HepG2 (cell line): ENCODE results near the gene TOMM22. TPM values are rescaled to one million over a fixed set of nuclear protein-coding genes. Genes with fewer than 3 reads are reported as not detected.

ENCODE experiments used
- ATAC-seq: fragments of 200-7000 bp; cut with Tn5 transposase; 3 replicates; pipeline ENCODE4 v1.9.1; 2020; ENCODE audit warnings: mild to moderate bottlenecking, moderate library complexity
- BruUV-seq: library from RNA; stranded (reverse); fragments of 400-500 nt; replicated peaks from 2 replicates; lab custom pipeline; 2021; lab: Mats Ljungman, UMichigan
- CTCF ChIA-PET: fragments of 300-600 bp; formaldehyde crosslinking; extraction: SDS; loops from one replicate; lab custom pipeline; 2021; ENCODE audit warnings: low total read pairs, inconsistent platforms, low intra/inter-chr PET ratio; lab: Yijun Ruan, JAX
- POLR2A ChIA-PET: fragments of 350-600 bp; sonication (Branson Sonifier 250); formaldehyde crosslinking; loops from one replicate; lab custom pipeline; 2020; ENCODE audit warnings: antibody characterized with exemption, inconsistent platforms; lab: Yijun Ruan, JAX
- DNase-seq: peaks from one replicate; pipeline ENCODE4 v3.0.0-alpha.2; 2015; ENCODE audit warnings: low spot score
- FAIRE-seq: peaks from 3 replicates; lab custom pipeline; 2011; peaks lifted over from hg19 to GRCh38; lab: Jason Lieb, UNC
- H2AFZ ChIP-seq: one replicate; pipeline ENCODE4 v1.6.1; 2011; ENCODE audit warnings: low read length, inconsistent platforms
- H3K27ac ChIP-seq: fragments of 300-600 bp; 3 replicates; pipeline ENCODE4 v1.8.0; 2011; ENCODE audit warnings: mixed run types, mild to moderate bottlenecking, mixed read lengths, low read length, inconsistent platforms; ENCODE audit not compliant: insufficient read depth; ENCODE audit errors: extremely low read length
- H3K27me3 ChIP-seq, 2 experiments: fragments of 200-600 bp in 1 of 2; 2 replicates in 1 of 2; 3 replicates in 1 of 2; pipeline versions ENCODE4 v1.6.0 to v1.8.0; 2011; ENCODE audit warnings: low read length in 2 of 2, mild to moderate bottlenecking in 2 of 2, moderate library complexity in 2 of 2, inconsistent platforms in 1 of 2; ENCODE audit not compliant: insufficient read depth in 2 of 2, control insufficient read depth in 1 of 2
- H3K36me3 ChIP-seq, 2 experiments: fragments of 200-600 bp in 1 of 2; replicated peaks in 1 of 2; 2 replicates in 1 of 2; 3 replicates in 1 of 2; pipeline versions ENCODE4 v1.5.1 to v1.8.0; 2011; ENCODE audit warnings: low read length in 2 of 2, inconsistent platforms in 1 of 2; ENCODE audit not compliant: insufficient read depth in 2 of 2, control insufficient read depth in 1 of 2
- H3K4me1 ChIP-seq: 2 replicates; pipeline ENCODE4 v1.5.1; 2012; ENCODE audit warnings: low read length, inconsistent platforms; ENCODE audit not compliant: insufficient read depth
- H3K4me2 ChIP-seq: 2 replicates; pipeline ENCODE4 v1.6.0; 2011; ENCODE audit warnings: low read depth, low read length, inconsistent platforms
- H3K4me3 ChIP-seq, 3 experiments: fragments of 200-600 bp in 1 of 3; sonication (generic), shearing (Covaris generic) in 1 of 3; replicated peaks in 1 of 3; 2 replicates each; pipeline ENCODE4 v1.5.1; 2011 to 2016; ENCODE audit warnings: low read length in 3 of 3, inconsistent platforms in 2 of 3, low read depth in 2 of 3, mild to moderate bottlenecking in 2 of 3, control low read depth in 1 of 3, mixed read lengths in 1 of 3; ENCODE audit not compliant: insufficient read depth in 1 of 3
- H3K79me2 ChIP-seq: one replicate; pipeline ENCODE4 v1.6.1; 2011; ENCODE audit warnings: low read length, inconsistent platforms; ENCODE audit not compliant: insufficient read depth
- H3K9ac ChIP-seq: 2 replicates; pipeline ENCODE4 v1.6.0; 2011; ENCODE audit warnings: mild to moderate bottlenecking, low read depth, low read length, inconsistent platforms; ENCODE audit not compliant: insufficient read depth
- H3K9me3 ChIP-seq: 2 replicates; pipeline ENCODE4 v1.5.1; 2012; ENCODE audit warnings: mild to moderate bottlenecking, low read length
- H4K20me1 ChIP-seq: 2 replicates; pipeline ENCODE4 v1.6.0; 2011; ENCODE audit warnings: inconsistent platforms, mild to moderate bottlenecking, low read length, moderate library complexity; ENCODE audit not compliant: insufficient read depth
- ARHGAP35 ChIP-seq: sonication (generic); formaldehyde crosslinking; IDR thresholded peaks from 2 replicates; pipeline ENCODE4 v1.9.0; 2022; ENCODE audit warnings: mild to moderate bottlenecking, inconsistent platforms, moderate library complexity, missing genetic modification reagents, borderline replicate concordance
- BRCA1 ChIP-seq: sonication (generic); formaldehyde crosslinking; IDR thresholded peaks from 2 replicates; pipeline ENCODE4 v1.4.0; 2020; ENCODE audit warnings: missing genetic modification reagents
- XBP1 ChIP-seq: sonication (generic); formaldehyde crosslinking; IDR thresholded peaks from 2 replicates; pipeline ENCODE4 v1.5.0; 2020; ENCODE audit warnings: missing genetic modification reagents
- YEATS2 ChIP-seq: sonication (generic); formaldehyde crosslinking; IDR thresholded peaks from 2 replicates; pipeline ENCODE4 v1.4.0; 2020; ENCODE audit warnings: missing genetic modification reagents, borderline replicate concordance
- ZFP90 ChIP-seq: sonication (generic); formaldehyde crosslinking; IDR thresholded peaks from 2 replicates; pipeline ENCODE4 v1.8.0; 2022; ENCODE audit warnings: missing genetic modification reagents, mild to moderate bottlenecking, inconsistent platforms, borderline replicate concordance
- ZKSCAN1 ChIP-seq: fragments of 150-350 bp; IDR thresholded peaks from 2 replicates; pipeline ENCODE4 v1.6.1; 2014; ENCODE audit warnings: low read length
- ZNF619 ChIP-seq: sonication (generic); formaldehyde crosslinking; IDR thresholded peaks from 2 replicates; pipeline ENCODE4 v1.4.0; 2020; ENCODE audit warnings: mild to moderate bottlenecking, missing genetic modification reagents
- ZNF879 ChIP-seq: sonication (generic); formaldehyde crosslinking; IDR thresholded peaks from 2 replicates; pipeline ENCODE4 v1.8.1; 2023; ENCODE audit warnings: missing genetic modification reagents
- WGBS: methylation state at CpG from one replicate; pipeline ENCODE4 v1.1.6; 2017; ENCODE audit warnings: low lambda C conversion rate; 5-methylcytosine and 5-hydroxymethylcytosine counted together
- in situ Hi-C: cut with HindIII; loops from 2 replicates; pipeline ENCODE4 v1.10.0; 2017; ENCODE audit warnings: low pct_unique_long_range_greater_than_20kb; ENCODE audit not compliant: extremely low pct_ligation_motif_present
- intact Hi-C: fragments of 100-400 bp; cut with micrococcal nuclease; formaldehyde crosslinking; loops from one replicate; pipeline ENCODE4 v1.10.0; 2022; ENCODE audit not compliant: unreplicated experiment
- polyA plus RNA-seq, 8 experiments: library from polyadenylated mRNA; depleted of rRNA in 3 of 8; stranded (reverse) in 7 of 8; unstranded in 1 of 8; fragments of >200 nt; fragmentation: Illumina TruSeq in 4 of 8; extraction: Trizol in 4 of 8; gene quantifications; 2 replicates each; pipeline versions ENCODE4 v1.2.1 to v1.2.3, GENCODE V29; 2011 to 2016; ENCODE audit warnings: low read depth in 4 of 8, missing spikeins in 1 of 8, mixed read lengths in 1 of 8; ENCODE audit not compliant: insufficient read depth in 1 of 8
- total RNA-seq, 5 experiments: library from RNA; depleted of rRNA; stranded (reverse); fragments of >200 nt; fragmentation: Illumina TruSeq; extraction: Trizol; gene quantifications; 2 replicates each; pipeline ENCODE4 v1.2.3, GENCODE V29; 2016; ENCODE audit warnings: low read depth in 1 of 5
- TF ChIP-seq, protein P1 (sequence below): sonication (generic); formaldehyde crosslinking; IDR thresholded peaks from 2 replicates; pipeline ENCODE4 v1.4.0; 2020; ENCODE audit warnings: missing genetic modification reagents
- TF ChIP-seq, protein P2 (sequence below): IDR thresholded peaks from 2 replicates; pipeline ENCODE4 v1.6.1; 2012; ENCODE audit warnings: inconsistent platforms
- TF ChIP-seq, protein P3 (sequence below): sonication (generic); formaldehyde crosslinking; IDR thresholded peaks from 2 replicates; pipeline ENCODE4 v1.5.1; 2020; ENCODE audit warnings: missing genetic modification reagents, mild to moderate bottlenecking, borderline replicate concordance
- TF ChIP-seq, protein P4 (sequence below), 2 experiments: sonication (generic) in 1 of 2; formaldehyde crosslinking in 1 of 2; IDR thresholded peaks; 2 replicates each; pipeline versions ENCODE4 v1.4.0 to v1.6.1; 2018 to 2020; ENCODE audit warnings: missing genetic modification reagents in 2 of 2, borderline replicate concordance in 1 of 2, low read depth in 1 of 2, mild to moderate bottlenecking in 1 of 2, missing biosample characterization in 1 of 2

Gene TOMM22
- total and polyA plus RNA-seq, 2 of the 13 experiments (the other 11 are each of a cell fraction or from before 2014, with no cell fraction given): 46.9 to 118 TPM

DNA sequence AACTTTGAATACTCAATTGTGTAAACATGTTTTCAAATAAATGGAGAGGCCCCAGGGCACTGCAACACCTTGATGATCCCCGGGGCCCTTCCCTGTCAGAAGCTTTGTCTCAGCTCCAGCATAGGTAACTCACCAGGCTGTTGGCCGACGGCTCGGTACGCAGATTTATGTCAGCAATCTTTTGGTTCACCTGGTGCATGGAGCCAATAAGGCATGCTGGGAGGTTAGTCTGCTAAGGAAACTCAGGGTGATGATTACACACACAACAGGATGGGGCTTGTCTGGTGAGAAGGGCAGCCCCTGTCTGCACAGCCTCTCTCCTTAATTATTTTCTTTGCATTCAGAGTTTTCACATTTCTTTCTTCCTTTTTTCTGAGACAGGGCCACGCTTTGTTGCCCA lies 36.3 kb upstream of the TOMM22 start:
- no peak for DNase-seq
- Histone ChIP-seq H4K20me1 (no peaks in the 10 kb centered on the region), H3K9ac (no peak overlapping the region), H2AFZ (no peak overlapping the region), H3K27ac (no peak overlapping the region), H3K4me1 (no peaks in the 10 kb centered on the region)
- ChIA-PET POLR2A (no interaction called here), CTCF (no interaction called here)
- no peak for ATAC-seq
- in situ Hi-C loops: no loop called here
- no peak for TF ChIP-seq ZFP90 (CRISPR knock-in tag)
- TF ChIP-seq ZNF619 (CRISPR knock-in tag): no peak
- TF ChIP-seq, protein P1, sequence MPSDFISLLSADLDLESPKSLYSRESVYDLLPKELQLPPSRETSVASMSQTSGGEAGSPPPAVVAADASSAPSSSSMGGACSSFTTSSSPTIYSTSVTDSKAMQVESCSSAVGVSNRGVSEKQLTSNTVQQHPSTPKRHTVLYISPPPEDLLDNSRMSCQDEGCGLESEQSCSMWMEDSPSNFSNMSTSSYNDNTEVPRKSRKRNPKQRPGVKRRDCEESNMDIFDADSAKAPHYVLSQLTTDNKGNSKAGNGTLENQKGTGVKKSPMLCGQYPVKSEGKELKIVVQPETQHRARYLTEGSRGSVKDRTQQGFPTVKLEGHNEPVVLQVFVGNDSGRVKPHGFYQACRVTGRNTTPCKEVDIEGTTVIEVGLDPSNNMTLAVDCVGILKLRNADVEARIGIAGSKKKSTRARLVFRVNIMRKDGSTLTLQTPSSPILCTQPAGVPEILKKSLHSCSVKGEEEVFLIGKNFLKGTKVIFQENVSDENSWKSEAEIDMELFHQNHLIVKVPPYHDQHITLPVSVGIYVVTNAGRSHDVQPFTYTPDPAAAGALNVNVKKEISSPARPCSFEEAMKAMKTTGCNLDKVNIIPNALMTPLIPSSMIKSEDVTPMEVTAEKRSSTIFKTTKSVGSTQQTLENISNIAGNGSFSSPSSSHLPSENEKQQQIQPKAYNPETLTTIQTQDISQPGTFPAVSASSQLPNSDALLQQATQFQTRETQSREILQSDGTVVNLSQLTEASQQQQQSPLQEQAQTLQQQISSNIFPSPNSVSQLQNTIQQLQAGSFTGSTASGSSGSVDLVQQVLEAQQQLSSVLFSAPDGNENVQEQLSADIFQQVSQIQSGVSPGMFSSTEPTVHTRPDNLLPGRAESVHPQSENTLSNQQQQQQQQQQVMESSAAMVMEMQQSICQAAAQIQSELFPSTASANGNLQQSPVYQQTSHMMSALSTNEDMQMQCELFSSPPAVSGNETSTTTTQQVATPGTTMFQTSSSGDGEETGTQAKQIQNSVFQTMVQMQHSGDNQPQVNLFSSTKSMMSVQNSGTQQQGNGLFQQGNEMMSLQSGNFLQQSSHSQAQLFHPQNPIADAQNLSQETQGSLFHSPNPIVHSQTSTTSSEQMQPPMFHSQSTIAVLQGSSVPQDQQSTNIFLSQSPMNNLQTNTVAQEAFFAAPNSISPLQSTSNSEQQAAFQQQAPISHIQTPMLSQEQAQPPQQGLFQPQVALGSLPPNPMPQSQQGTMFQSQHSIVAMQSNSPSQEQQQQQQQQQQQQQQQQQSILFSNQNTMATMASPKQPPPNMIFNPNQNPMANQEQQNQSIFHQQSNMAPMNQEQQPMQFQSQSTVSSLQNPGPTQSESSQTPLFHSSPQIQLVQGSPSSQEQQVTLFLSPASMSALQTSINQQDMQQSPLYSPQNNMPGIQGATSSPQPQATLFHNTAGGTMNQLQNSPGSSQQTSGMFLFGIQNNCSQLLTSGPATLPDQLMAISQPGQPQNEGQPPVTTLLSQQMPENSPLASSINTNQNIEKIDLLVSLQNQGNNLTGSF (CRISPR knock-in tag): no peak
- TF ChIP-seq ZKSCAN1: no peak
- TF ChIP-seq, protein P2, sequence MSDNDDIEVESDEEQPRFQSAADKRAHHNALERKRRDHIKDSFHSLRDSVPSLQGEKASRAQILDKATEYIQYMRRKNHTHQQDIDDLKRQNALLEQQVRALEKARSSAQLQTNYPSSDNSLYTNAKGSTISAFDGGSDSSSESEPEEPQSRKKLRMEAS: no peak
- TF ChIP-seq, protein P3, sequence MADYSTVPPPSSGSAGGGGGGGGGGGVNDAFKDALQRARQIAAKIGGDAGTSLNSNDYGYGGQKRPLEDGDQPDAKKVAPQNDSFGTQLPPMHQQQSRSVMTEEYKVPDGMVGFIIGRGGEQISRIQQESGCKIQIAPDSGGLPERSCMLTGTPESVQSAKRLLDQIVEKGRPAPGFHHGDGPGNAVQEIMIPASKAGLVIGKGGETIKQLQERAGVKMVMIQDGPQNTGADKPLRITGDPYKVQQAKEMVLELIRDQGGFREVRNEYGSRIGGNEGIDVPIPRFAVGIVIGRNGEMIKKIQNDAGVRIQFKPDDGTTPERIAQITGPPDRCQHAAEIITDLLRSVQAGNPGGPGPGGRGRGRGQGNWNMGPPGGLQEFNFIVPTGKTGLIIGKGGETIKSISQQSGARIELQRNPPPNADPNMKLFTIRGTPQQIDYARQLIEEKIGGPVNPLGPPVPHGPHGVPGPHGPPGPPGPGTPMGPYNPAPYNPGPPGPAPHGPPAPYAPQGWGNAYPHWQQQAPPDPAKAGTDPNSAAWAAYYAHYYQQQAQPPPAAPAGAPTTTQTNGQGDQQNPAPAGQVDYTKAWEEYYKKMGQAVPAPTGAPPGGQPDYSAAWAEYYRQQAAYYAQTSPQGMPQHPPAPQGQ (CRISPR knock-in tag): no peak
- no peak for TF ChIP-seq YEATS2
- TF ChIP-seq ZNF879 (CRISPR knock-in tag): no peak
- TF ChIP-seq ARHGAP35 (CRISPR knock-in tag): no peak
- no peak for TF ChIP-seq XBP1
- no peak for TF ChIP-seq BRCA1 (CRISPR knock-in tag)
- TF ChIP-seq, protein P4, sequence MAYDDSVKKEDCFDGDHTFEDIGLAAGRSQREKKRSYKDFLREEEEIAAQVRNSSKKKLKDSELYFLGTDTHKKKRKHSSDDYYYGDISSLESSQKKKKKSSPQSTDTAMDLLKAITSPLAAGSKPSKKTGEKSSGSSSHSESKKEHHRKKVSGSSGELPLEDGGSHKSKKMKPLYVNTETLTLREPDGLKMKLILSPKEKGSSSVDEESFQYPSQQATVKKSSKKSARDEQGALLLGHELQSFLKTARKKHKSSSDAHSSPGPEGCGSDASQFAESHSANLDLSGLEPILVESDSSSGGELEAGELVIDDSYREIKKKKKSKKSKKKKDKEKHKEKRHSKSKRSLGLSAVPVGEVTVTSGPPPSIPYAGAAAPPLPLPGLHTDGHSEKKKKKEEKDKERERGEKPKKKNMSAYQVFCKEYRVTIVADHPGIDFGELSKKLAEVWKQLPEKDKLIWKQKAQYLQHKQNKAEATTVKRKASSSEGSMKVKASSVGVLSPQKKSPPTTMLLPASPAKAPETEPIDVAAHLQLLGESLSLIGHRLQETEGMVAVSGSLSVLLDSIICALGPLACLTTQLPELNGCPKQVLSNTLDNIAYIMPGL (CRISPR knock-in tag; IDR thresholded peaks at IDR 0.05; ENCODE audit: borderline replicate concordance in 1 of 2, low read depth in 1 of 2): no peak
- TF ChIP-seq, all 625 proteins: peak for 0
- Histone ChIP-seq H3K4me3 (no peak overlapping the region), H3K4me2 (no peak overlapping the region), H3K27me3 (no peaks in the 10 kb centered on the region; a peak in 1 of 5 replicates), H3K9me3 (no peaks in the 10 kb centered on the region), H3K79me2 (no peaks in the 10 kb centered on the region), H3K36me3 (no peaks in the 10 kb centered on the region)
- intact Hi-C loops: no loop called here
- WGBS: 81% methylated on average over 2 of the region's 6 CpGs
- BruUV-seq: no TSS peak
- FAIRE-seq: no peak
